Hepatocyte (in vitro differentiated cells): Measurements from ENCODE around the gene DYNC1LI2. TPM values are rescaled to one million over a fixed set of nuclear protein-coding genes. Genes with fewer than 3 reads are reported as not detected.
A peak's percentile ranks its signal among the peaks of the same experiment; 100 is the strongest.

Source experiments
- DNase-seq: peaks from one replicate; pipeline ENCODE4 v3.0.0-alpha.2; 2016; ENCODE audit warnings: low spot score
- H2AFZ ChIP-seq: fragments of 200-600 bp; sonication (generic); 2 replicates; pipeline ENCODE4 v1.6.0; 2016; ENCODE audit warnings: antibody characterized with exemption, mild to moderate bottlenecking
- H3K27ac ChIP-seq: fragments of 200-600 bp; sonication (generic); 2 replicates; pipeline ENCODE4 v1.5.1; 2016; ENCODE audit warnings: mild to moderate bottlenecking
- H3K27me3 ChIP-seq: fragments of 200-600 bp; sonication (generic); 2 replicates; pipeline ENCODE4 v1.6.1; 2016
- H3K36me3 ChIP-seq: fragments of 200-600 bp; sonication (generic); replicated peaks from 2 replicates; pipeline ENCODE4 v1.5.1; 2016; ENCODE audit warnings: low read depth; ENCODE audit not compliant: insufficient read depth
- H3K4me1 ChIP-seq: fragments of 200-600 bp; sonication (generic); 2 replicates; pipeline ENCODE4 v1.5.1; 2016; ENCODE audit warnings: mild to moderate bottlenecking, moderate library complexity; ENCODE audit not compliant: insufficient read depth
- H3K4me2 ChIP-seq: fragments of 200-600 bp; sonication (generic); 2 replicates; pipeline ENCODE4 v1.6.0; 2016
- H3K4me3 ChIP-seq: fragments of 200-600 bp; sonication (generic); 2 replicates; pipeline ENCODE4 v1.5.1; 2016; ENCODE audit warnings: mild to moderate bottlenecking
- H3K79me2 ChIP-seq: fragments of 200-600 bp; sonication (generic); 2 replicates; pipeline ENCODE4 v1.6.0; 2017; ENCODE audit warnings: mild to moderate bottlenecking
- H3K9me2 ChIP-seq: fragments of 200-600 bp; sonication (generic); replicated peaks from 2 replicates; pipeline ENCODE4 v1.6.0; 2017; ENCODE audit warnings: mild to moderate bottlenecking; ENCODE audit not compliant: insufficient read depth
- H3K9me3 ChIP-seq: fragments of 200-600 bp; sonication (generic); 2 replicates; pipeline ENCODE4 v1.5.1; 2016; ENCODE audit warnings: low read depth, mild to moderate bottlenecking
- H4K20me1 ChIP-seq: fragments of 200-600 bp; sonication (generic); 2 replicates; pipeline ENCODE4 v1.6.0; 2016; ENCODE audit warnings: mild to moderate bottlenecking; ENCODE audit not compliant: insufficient read depth, poor library complexity, severe bottlenecking
- CTCF ChIP-seq: fragments of 200-600 bp; sonication (generic); IDR thresholded peaks from 2 replicates; pipeline ENCODE4 v1.5.1; 2016; ENCODE audit warnings: antibody characterized with exemption, mild to moderate bottlenecking; ENCODE audit not compliant: poor library complexity
- EZH2 ChIP-seq: fragments of 200-600 bp; sonication (generic); IDR thresholded peaks from 2 replicates; pipeline ENCODE4 v1.6.1; 2016; ENCODE audit warnings: antibody characterized with exemption, mild to moderate bottlenecking, borderline replicate concordance
- EZH2phosphoT487 ChIP-seq: fragments of 200-600 bp; sonication (generic); IDR thresholded peaks from one replicate; pipeline ENCODE4 v1.6.1; 2018; ENCODE audit warnings: antibody characterized with exemption, mild to moderate bottlenecking, low read depth, moderate library complexity; ENCODE audit not compliant: unreplicated experiment, severe bottlenecking
- WGBS: methylation state at CpG from one replicate; pipeline ENCODE4 v1.1.6; 2016; ENCODE audit warnings: low lambda C conversion rate; ENCODE audit errors: missing lambda C conversion rate; 5-methylcytosine and 5-hydroxymethylcytosine counted together
- polyA plus RNA-seq: library from polyadenylated mRNA; unstranded; fragments of >200 nt; fragmentation: Nextera tagmentation; extraction: Ambion mirVana; gene quantifications from 2 replicates; pipeline ENCODE4 v1.2.1, GENCODE V29; 2016
- total RNA-seq: library from RNA; depleted of rRNA; stranded (reverse); fragments of >200 nt; gene quantifications from 2 replicates; pipeline ENCODE4 v1.2.3, GENCODE V29; 2014

Gene DYNC1LI2
- total and polyA plus RNA-seq, 2 experiments from 2014 or later: 97.3 to 99.1 TPM

GRCh38 chr16:66693149-66693548 is 58.3 kb downstream of the DYNC1LI2 start:
- peaks cover 74% of the 10 kb centered on the region for H3K79me2 ChIP-seq
- no peaks in the 10 kb centered on the region for H3K9me3 ChIP-seq
- no peak for DNase-seq
- H3K4me1 ChIP-seq: peaks cover 13% of the 10 kb centered on the region
- H3K27me3 ChIP-seq: no peaks in the 10 kb centered on the region
- no peak overlapping the region for H3K4me2 ChIP-seq
- H2AFZ ChIP-seq: no peak overlapping the region
- H4K20me1 ChIP-seq: peaks cover 22% of the 10 kb centered on the region
- TF ChIP-seq EZH2 (no peak), EZH2phosphoT487 (no peak), CTCF (no peak)
- H3K9me2 ChIP-seq: no peaks in the 10 kb centered on the region
- no peaks in the 10 kb centered on the region for H3K36me3 ChIP-seq
- H3K27ac ChIP-seq: peak overlapping the region; percentile 15
- no peak overlapping the region for H3K4me3 ChIP-seq
- WGBS: 96% methylated on average over 4 of the region's 4 CpGs

- Histone ChIP-seq H3K9me2 (no peaks in the 10 kb centered on the region), H3K4me1 (peaks cover 13% of the 10 kb centered on the region), H3K27ac (no peak overlapping the region), H3K36me3 (no peaks in the 10 kb centered on the region), H3K4me2 (no peak overlapping the region), H3K79me2 (peaks cover 82% of the 10 kb centered on the region), H2AFZ (no peak overlapping the region), H3K9me3 (no peaks in the 10 kb centered on the region), H4K20me1 (peaks cover 22% of the 10 kb centered on the region), H3K4me3 (no peak overlapping the region), H3K27me3 (no peaks in the 10 kb centered on the region)
- no peak for TF ChIP-seq CTCF
- no peak for DNase-seq
- WGBS: 89% methylated on average over 6 of the region's 6 CpGs
Observed at GRCh38 chr16:66692341-66692740, 59.1 kb downstream of the DYNC1LI2 start.

GRCh38 chr16:66691234-66691633 is 60.2 kb downstream of the DYNC1LI2 start:
- Histone ChIP-seq H2AFZ (no peak overlapping the region), H3K4me2 (no peak overlapping the region), H3K4me1 (peaks cover 13% of the 10 kb centered on the region), H3K27ac (peak overlapping the region; percentile 35), H4K20me1 (peaks cover 22% of the 10 kb centered on the region), H3K9me3 (no peaks in the 10 kb centered on the region), H3K79me2 (peaks cover 92% of the 10 kb centered on the region), H3K4me3 (no peak overlapping the region), H3K27me3 (no peaks in the 10 kb centered on the region), H3K9me2 (no peaks in the 10 kb centered on the region), H3K36me3 (no peaks in the 10 kb centered on the region)
- no peak for DNase-seq
- TF ChIP-seq CTCF: no peak
- TF ChIP-seq EZH2: no peak
- no peak for TF ChIP-seq EZH2phosphoT487
- WGBS: 79% methylated on average over 6 of the region's 6 CpGs
